Airway epithelial cell (primary cell): Measurements from ENCODE around the gene CALR3. TPM values are rescaled to one million over a fixed set of nuclear protein-coding genes. Genes with fewer than 3 reads are reported as not detected.

Experiments
- total RNA-seq: library from RNA; depleted of rRNA; stranded (reverse); fragments of >200 nt; gene quantifications from 2 replicates; pipeline ENCODE4 v1.2.3, GENCODE V29; 2015

Gene CALR3
- 0.78 and 2.0 TPM in 2 replicates for total RNA-seq

GRCh38 chr19:16495982-16496612 is at the start of gene CALR3, which contains the start of gene C19orf44:
Gene CALR3, minus strand, starts transcription at chr19:16496167. Its CDS starts 38 bp downstream, at chr19:16496129.
Gene C19orf44, plus strand, starts transcription at chr19:16496394. Its CDS starts 4,399 bp downstream, at chr19:16500793.

GRCh38 chr19:16542045-16542909 is 46.3 kb upstream of the CALR3 start, which contains the start of gene CHERP:
Gene CHERP, minus strand, starts transcription at chr19:16542437. Its CDS starts 59 bp downstream, at chr19:16542378.

Other genes with a start within 250 kb of the CALR3 start
- gene KLF2, start 171.3 kb downstream of the CALR3 start, total RNA-seq = 0.37 and 1.1 TPM in 2 replicates
- gene EPS15L1, start 24.2 kb downstream of the CALR3 start, total RNA-seq = 7.9 and 13.7 TPM in 2 replicates
- 0.42 and 1.7 TPM in 2 replicates for gene C19orf44, start 227 bp upstream of the CALR3 start, total RNA-seq
- gene CHERP, start 46.3 kb upstream of the CALR3 start, total RNA-seq = 4.6 and 11.1 TPM in 2 replicates
- gene SLC35E1, start 76.2 kb upstream of the CALR3 start, total RNA-seq = 31.7 and 35.1 TPM in 2 replicates
- 8.5 and 11.6 TPM in 2 replicates for gene MED26, start 132.0 kb upstream of the CALR3 start, total RNA-seq
- gene SMIM7, start 164.0 kb upstream of the CALR3 start, total RNA-seq = 99.0 and 106 TPM in 2 replicates
- 0.88 and 4.2 TPM in 2 replicates for gene TMEM38A, start 165.0 kb upstream of the CALR3 start, total RNA-seq
- 0.09 and 0.14 TPM in 2 replicates for gene NWD1, start 223.7 kb upstream of the CALR3 start, total RNA-seq